Measurements from ENCODE around the gene GPX7.

Gene GPX7

DNA sequence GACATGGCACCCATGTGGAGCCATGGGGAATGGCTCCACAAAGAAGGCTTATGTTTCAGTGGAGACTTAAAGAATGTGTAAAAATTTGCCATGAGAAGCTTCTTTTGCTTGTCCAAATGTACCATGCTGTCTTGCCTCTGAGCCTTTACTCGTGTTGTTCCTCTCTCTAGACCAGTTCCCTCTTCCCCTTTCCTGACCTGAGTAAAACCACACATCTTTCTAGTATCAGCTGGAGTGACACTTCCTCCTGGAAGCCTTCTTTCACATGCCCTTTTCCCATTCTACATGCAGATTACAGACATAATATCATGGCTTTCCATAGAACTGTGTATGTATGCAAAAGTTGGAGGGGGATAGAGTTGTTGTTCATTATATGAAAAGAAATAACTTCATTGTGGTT lies 13.6 kb upstream of the GPX7 start:
- DNase-seq = no peak

DNA sequence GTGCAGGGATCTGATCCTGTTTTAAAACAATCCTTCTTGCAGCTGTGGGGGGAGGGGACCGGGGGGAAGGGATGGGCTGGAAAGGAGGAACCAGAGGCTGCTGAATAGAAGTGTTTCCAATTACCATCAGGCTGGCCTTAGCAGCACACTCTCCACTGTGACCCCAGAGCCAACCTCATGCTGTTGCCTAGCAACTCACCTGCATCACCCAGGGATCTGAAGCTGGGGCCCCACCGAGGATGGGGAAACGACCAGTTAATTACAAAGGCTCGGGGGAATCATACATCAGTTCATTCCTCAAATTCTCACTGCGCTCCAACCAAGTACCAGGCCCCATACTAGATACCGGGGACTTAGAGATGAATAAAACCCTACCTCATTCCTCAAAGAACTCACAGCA lies 11.9 kb upstream of the GPX7 start:
- DNase-seq = no peak

DNA sequence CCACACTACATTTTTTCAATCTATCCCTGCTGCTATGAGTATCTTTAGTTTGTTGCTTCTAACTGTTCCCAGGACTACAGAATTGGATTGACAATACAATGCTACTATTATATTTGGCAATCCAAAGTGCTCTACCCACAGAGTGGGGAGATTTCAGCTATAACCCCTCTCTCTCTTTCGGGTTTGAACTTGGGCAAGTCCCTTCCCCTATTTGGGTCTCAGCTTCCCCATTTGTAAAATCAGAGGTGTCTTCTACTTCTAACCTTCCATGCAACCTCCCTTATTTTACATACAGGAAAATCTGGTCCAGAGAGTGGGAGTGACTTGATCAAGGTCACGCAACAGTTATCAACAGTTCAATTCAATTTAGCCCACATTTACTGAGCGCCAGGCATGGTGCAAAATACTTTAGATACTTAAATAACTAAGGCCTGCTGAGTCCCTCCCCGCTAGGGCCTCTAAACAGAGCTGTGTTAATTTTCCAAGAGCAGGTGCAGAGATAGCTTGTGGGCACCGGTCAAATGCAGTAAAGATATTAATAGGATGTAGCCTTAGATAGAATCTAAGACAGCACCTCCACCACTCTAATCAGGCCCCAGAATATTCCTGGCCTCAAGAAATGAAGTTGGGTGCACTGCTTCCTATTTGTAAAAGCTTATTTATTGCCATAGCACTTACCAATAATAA lies 9.4 kb upstream of the GPX7 start:
- no peak for DNase-seq

DNA sequence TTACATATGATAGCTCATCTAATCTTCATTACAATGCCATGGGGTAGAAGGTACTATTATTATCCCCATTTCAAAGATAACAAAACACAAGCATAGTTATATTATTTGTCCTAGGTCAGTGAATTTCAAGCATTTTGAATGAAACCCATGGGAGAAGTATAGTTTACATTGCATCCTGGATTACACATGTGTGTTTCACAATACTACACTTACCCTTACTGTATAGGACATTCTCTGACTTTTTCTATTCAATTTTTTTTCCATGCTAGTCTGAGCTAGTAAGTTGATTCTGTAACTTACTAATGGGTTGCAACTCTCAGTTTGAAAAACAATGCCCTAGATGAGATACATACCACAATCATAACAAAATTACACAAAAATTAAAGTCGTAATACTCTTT lies 8.7 kb upstream of the GPX7 start:
- DNase-seq = no peak

DNA sequence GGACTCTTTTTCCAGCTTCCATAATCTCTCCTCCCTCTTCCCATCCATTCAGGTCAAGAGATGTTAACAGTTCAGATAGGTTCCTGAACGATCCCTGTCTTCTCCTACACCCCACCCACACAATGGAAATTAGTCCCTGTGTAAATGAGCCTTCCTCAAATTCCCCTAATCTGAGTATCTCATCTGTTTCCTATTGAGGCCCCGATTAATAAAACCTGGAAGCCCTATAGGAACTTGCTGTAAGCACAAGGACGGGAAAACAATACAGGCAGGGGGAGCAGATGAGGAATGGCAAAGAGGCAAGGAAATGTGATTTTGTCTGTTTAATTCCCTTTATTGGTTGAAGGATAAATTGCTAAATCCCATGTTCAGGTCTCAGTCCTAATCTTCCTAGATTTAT lies 7.1 kb upstream of the GPX7 start:
- no peak for DNase-seq

DNA sequence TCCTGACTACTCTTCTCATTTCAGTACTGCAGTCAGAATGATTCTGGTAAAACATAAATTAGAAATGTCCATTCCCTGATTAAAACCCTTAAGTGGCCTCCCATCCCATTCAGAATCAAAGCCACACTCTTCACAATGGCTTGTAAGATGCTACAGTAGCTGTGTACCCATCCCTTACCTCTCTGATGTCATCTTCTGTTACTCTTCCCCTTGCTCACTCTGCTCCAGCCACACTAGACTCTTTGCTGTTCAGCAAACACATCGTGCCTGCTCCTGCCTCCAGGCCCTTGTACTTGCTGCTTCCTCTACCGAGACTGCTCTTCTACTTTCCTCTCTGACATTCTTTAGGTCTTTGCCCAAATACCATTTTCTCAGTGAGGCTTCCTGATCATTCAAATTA lies 4.3 kb upstream of the GPX7 start:
- no peak for DNase-seq

DNA sequence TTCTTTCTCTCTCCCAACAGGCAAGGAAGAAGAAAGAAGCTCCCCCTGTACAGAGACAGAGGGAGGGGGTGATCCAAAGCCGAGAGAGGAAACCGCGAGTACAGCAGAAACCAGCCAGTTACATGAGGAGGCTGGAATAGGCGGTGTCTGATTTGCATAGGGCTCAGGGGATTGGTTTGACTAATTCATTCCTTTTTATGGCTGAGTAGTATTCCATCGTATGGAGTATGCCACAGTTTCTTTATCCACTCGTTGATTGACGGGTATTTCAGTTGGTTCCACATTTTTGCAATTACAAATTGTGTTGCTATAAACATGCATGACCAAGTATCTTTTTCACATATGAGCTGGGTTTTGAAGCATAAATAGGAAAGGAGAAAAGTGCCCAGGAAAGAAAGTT lies 3.4 kb upstream of the GPX7 start:
- no peak for DNase-seq

DNA sequence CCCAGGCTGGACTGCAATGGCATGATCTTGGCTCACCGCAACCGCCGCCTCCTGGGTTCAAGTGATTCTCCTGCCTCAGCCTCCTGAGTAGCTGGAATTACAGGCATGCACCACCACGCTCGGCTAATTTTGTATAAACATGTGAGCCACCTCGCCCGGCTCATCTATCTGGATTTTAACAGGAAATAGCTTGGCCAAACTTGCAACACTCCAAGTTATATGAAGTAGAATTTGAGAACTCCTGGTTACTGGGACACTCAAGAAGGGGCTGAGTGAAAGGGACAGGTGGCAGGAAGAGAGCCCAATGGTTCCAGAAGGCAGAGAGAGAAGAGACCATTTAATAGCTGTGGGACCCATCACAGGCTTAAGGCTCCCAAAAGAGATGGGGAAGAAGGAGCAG lies 2.9 kb upstream of the GPX7 start:
- DNase-seq = no peak

DNA sequence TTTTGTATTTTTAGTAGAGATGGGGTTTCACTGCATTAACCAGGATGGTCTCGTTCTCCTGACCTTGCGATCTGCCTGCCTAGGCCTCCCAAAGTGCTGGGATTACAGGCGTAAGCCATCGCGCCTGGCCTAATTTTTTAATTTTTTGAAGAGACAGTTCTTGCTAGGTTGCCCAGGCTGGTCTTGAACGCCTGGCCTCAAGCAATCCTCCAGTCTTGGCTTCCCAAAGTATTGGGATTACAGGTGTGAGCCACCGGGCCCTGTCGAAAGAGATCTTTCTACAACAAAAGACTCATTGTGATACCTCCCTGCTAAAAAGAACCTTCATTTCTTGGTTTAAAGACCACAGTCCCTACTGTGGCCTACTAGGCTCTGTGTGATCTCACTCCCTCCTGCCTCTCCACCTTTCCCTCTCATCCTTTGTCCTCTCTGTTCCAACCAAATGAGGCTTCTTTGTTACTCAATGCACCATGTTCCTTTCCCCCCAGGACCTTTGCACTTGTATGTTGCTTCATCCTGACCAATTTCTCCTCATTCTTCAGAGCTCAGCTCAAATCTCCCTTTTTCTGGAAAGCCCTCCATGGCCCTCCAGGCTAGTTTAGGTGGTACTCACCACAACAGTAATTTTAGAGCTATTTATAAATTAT lies 1.5 kb upstream of the GPX7 start:
- DNase-seq = no peak

DNA sequence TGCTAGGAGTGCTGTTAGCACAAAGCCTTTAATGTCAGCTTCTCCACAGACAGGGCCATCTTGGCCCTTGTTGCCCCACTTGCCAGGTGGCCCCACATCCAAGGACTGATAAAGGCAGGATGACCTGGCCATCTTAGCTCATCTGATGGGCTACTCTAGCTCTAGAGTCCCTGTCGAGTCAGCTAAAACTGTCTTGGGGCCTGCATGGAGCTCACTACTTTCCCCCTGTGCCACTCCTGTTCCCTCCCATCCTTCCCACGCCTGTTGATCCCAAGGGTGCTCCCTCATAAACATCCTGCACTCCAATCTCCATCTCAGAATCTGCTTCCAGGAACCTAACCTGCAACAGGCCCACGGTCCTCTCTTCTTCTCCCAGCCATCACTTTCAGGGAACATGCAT lies 652 bp upstream of the GPX7 start:
- DNase-seq = no peak

DNA sequence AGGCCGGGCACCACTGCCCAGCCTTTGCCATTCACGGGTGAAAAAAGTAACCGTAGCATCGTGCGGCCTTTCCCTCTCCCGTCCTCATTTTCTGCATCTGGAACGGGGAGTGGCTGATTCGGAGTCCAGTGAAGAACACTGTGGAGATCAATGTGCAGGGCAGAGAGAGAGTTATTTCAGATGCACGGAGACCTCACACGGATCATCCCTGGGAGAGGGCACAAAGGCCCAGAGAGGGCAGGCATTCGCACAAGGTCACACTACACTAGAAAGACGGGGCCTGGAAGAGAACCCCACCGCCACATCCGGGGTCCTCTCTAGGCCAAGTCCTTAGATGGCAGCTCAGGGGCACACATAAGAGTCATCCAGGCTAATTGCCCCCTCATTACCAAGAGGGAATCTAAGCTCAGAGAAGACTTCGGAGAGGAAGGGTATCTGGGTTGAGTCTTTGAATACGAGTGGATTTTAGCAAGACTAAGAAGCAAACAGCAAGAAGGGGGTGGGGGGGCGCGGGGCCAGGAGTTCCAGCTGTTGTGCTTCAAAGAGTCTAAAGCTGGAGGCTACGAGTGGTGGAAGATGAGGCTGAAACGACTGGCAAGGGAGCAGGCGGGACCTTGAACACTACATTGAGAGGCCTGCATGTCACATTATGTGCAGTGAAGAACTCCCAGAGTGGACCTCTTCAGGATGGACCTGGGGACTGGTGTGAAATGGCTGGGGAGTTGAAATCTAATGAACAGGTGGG lies 857 bp downstream of the GPX7 start:
- peak; percentile 21 for DNase-seq

DNA sequence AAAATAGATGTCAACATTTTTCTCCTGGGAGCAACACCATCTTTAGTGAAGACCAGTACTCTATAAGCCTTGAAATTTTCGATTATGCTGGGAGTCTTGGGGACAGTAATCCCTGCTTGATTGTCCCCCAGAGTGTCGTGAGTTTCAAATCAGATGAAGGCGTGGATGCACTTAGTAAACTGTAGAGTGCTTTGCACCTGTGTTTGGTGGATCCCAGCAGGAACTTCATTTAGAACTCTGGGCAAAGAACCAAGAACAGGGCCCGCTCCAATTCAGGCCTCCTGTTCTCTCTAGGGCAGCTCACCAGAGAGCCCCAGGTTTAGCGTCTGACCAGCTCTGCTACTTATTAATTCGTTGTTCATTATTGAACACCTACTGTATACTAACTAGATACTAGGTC lies 1.5 kb downstream of the GPX7 start:
- DNase-seq = no peak

DNA sequence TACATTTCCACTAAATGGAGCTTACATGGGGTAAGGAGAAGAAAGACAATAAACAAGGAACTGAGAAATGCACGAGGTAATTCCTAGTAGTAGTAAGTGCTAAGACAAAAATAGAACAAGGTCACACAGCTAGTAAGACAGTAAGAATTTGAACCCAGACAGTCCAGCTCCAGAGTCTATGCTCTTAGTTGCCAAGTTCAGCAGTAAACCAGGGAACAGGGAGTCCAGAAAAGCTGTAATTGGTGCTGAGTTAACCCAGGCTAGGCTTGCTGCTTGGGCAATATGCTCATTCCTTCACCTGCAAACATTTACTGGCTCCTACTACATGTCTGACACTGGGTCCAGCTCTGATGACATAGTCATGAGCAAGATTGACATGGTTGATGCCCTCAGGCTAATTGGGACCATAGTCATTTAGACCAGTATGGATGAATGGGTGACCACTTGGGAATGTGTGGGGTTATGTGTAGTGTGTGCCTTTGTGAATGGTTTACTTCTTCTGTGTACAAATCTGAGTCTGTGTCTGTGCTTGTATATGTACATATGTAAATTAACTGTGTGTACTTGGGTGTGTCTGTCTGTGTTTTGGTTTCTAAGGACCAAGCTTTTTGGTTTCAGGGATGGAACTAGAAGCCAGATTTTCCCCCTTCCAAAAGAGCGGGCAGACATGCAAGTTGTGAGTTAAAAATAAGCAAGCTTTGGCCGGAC lies 2.0 kb downstream of the GPX7 start:
- no peak for DNase-seq

DNA sequence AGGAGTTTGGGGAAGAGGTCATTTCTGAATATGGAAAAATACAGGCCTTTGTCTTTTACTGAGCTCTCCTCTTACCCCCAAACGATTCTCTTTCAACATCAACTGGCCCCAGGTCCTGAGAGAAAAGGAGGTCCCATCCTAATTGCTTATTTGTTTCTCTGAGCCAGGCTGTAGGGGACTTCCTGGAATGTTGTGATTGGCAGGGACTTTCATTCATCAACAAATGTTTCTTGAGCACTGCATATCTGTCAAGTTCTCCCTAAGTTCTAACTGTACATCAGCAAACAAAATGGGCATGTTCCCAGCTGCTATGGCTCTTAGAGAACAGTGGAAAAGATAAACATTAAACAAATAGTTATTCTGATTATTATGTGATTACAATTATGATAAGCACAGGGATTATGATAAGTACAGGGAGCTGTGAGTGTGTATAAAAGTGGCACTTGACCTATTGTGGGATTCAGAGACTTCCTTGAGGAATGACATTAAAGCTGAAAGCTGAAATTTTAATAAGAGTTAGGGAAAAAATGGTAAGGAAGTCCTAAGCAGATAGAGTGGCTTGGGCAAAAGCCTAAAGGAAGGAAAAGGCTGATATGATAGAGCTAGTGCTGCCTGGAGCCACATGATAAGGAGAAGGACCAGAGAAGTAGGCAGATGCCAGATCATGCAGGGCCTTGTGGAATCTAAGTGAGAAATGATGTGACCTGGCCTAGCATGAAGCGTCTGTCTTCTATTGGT lies 11.6 kb downstream of the GPX7 start:
- DNase-seq = no peak

DNA sequence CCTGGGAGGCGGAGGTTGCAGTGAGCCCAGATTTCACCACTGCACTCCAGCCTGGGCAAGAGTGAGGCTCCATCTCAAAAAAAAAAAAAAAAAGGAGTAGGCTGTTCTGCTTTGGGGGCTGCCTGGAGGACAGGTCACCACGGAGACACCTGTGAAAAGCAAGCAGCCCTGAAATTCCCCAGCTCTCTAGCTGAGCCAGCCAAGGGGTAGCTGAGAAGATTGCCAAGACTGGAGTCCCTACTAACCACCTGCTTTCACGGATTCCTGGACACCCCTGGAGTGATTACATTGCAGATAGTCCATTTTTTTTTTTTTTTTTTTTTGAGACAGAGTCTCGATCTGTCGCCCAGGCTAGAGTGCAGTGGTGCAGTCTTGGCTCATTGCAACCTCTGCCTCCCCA lies 12.5 kb downstream of the GPX7 start:
- DNase-seq = no peak

DNA sequence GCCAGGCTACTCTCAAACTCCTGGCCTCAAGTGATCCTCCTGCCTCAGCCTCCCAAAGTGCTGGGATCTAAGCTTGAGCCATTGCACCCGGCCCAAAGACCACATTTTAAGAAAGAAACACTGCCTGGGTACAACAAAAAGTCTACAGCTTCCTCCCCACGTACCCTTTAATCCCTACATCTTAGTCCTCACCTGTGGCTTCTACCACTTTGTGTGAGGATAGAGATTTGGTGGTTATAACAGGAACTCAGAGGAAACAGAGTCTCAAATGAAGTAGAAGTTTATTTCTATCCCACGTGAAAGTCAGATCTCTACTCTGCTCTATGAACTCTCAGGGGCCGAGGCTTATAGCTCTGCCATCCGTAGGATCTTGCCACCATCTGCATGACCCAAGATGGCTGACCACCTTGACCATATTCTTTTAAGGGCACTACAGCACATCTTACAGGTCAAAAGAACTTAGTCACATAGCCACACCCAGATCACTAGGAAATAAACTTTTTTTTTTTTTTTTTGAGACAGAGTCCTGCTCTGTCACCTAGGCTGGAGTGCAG lies 13.4 kb downstream of the GPX7 start:
- DNase-seq = no peak

DNA sequence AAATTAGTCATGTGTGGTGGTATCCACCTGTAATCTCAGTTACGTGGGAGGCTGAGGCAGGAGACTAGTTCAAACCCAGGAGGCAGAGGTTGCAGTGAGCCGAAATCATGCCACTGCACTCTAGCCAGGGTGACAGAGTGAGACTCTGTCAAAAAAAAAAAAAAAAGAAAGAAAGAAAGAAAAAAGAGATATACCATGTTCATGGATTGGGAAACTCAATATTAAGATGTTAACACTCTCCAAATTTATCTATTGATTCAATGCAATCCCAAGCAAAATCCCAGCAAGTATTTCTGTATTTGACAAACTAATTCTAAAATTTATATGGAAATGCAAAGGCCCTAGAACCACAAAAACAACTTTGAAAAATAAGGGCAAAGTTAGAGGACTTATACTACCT lies 19.8 kb downstream of the GPX7 start:
- DNase-seq = no peak

DNA sequence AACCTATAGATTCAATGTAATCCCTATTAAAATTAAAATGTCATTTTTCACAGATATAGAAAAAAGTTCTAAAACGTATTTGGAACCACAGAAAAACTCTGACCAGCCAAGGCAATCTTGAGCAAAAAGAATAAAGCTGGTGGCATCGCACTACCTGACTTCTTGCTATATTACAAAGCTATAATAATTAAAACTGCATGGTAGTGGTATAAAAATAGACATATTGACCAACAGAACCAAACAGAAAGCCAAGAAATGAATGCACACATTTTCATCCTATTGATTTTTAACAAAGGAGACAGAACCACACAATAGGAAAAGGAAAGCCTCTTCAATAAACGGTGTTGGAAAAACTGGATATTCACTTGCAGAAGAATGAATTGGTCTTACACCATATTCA lies 21.6 kb downstream of the GPX7 start:
- DNase-seq = no peak

DNA sequence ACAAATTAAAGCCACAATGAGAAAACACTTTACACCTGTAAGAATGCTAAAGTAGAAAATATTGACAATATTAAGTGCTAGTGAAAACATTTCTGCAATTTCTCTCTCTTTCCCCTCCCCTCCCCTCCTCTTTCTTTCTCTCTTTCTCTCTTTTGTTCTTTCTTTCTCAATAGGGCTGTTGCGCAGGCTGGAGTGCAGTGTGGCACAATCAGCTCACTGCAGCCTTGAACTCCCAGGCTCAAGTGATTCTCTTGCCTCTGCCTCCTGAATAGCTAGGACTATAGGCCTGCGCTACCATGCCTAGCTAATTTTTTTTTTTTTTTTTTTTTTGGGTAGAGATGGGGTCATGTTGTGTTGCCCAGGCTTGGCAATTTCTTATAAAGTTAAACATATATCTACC lies 24.9 kb downstream of the GPX7 start:
- DNase-seq = no peak

DNA sequence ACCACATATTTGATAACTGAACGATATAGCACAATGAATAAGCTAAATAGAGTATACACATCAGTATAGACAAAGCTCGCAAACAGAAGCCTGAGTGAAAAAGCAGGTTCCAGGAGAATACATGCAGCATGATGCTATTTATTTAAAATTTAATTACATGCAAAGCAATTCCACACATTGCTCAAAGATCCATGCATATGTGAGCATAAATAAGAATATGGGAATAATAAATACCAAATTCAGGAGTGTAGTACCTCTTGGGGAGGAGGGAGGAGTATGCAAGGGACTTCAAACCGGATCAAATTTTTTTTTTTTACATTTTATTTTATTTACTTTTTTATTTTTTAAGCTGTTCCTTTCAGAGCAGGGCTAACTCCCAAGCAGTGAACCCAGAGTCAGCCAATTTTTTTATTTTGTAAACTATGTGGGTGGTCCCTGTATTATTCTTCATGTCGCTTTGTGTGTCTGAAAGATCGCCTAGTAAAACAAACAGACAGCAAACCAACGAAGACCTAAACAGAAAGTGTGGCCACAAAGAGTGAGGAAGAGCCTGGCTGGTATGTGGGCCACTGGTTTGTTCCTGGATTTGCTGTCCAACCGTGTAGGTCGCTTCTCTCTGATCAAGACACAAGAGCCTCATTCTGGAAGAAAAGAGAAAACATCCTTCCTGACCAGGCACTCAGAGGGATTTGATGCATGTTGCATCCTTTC lies 26.6 kb downstream of the GPX7 start:
- DNase-seq = no peak

DNA sequence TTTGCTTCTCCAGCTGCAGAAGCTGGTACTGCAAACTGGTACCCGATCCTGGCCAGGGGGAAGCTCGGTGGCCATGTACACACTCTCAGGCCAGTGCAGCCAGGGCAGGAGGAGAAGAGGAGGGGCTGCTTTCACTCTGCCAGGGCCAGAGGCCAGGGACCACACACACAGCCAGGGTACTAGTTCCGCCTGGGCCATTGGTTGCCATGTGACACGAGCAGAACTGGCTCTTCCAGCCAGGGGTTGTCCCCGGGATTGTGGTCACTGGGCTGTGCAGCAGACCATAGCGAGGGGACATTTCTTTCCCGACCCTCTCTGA lies 27.1 kb downstream of the GPX7 start:
- DNase-seq = peak; percentile 26

DNA sequence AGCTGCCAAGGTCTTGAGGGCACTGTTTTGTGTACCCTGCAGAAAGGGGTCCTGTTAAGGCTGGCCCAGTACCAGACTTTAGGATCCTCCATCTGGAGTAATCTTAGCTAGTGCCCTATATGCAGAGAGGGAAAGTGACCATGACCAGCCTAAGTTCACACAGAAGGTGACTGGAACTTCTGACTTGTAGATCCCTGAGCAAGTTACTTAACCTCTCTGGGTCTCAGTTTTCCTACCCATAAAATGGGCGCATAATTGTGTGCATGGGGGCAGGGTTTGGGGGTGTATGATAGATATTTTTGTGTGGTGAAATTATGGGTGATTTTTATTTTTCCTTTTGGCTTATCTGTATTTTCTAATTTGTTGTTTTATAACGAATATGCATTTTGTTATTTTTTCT lies 27.5 kb downstream of the GPX7 start:
- no peak for DNase-seq
